ENCODE data around the gene CTNNBL1.

CTNNBL1 gene

DNA sequence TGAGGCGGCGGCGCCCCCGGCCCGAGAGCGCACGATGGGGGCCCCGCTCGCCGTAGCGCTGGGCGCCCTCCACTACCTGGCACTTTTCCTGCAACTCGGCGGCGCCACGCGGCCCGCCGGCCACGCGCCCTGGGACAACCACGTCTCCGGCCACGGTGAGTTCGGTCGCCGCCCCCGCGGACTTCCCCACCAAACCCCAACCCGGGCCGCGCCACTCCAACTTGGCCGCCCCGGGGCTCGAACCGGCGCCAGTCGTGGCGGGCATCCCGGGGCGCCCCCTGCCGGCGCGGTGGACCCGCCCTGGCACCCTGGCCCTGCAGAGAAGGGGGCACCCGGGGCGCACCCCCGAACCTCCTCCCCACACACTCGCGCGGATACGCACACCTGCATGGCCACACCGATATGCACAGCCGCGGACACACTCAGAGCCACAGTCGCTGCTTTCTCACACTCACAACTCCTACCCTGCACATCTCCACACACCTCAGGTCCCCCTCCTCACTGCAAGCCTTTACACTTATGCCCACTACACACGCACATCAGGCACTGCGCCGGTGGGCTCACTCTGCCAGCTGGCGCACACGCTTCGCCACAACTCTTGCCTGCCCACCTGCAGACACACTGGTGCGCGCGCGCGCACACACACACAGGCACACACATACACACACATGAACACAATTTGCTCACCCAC is 209.6 kb downstream of the CTNNBL1 start:
- no peak for DNase-seq

DNA sequence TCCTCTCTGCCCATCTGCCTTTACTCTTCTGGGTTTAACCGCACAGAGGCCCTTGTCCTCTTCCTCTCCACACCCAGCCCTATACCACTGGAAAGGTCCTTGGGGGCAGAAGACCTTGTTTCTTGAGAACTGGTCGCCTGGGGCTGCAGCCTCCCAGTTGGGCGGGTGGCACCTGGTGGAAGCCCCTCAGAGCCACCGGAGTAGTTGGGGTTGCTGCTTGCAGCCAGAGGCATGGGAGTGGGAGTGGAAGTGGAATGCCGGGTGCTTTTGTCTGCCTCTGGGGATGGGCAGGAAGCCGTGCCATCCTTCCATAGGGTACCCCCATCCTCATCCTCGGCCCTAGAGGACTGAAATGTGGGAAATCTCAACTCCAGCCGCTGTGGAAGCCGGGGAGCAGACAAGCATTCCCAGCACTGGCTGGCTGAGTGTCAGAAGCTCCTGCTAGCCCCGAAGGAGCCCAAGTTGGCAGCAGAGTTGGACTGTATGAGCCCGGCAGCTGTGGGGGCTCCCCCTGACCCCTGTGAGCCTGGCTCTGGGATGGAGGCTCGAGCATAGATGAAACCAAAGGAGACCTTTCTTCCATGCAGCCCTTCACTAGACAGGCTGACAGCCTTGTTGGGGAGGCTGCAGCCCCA is 210.3 kb downstream of the CTNNBL1 start:
- DNase-seq, result no peak

DNA sequence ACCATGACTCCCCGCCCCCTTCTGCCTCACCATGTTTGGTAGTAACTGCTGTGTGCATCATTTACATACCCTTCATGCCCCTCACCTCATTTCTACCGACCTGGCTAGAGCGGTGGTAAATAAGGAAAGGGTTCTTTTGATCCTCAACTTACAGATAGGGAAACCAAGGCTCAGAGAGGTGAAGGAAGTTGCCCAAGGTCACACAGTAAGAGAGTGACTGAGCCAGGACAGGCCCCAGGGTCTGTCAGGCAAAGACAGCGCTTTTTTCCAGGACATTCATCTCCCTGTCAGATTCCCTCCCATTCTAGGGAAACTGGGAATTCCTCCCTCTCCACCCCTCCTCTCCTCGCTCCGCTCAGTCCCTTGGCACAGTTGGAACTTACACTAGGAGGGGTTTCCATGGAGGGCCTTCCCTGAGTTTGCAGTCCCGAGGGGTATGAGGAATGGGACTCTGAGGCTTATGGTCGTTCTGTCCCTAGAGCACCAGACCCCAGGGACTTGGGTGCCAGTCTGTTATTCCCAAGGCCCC is 211.1 kb downstream of the CTNNBL1 start:
- DNase-seq, result no peak

DNA sequence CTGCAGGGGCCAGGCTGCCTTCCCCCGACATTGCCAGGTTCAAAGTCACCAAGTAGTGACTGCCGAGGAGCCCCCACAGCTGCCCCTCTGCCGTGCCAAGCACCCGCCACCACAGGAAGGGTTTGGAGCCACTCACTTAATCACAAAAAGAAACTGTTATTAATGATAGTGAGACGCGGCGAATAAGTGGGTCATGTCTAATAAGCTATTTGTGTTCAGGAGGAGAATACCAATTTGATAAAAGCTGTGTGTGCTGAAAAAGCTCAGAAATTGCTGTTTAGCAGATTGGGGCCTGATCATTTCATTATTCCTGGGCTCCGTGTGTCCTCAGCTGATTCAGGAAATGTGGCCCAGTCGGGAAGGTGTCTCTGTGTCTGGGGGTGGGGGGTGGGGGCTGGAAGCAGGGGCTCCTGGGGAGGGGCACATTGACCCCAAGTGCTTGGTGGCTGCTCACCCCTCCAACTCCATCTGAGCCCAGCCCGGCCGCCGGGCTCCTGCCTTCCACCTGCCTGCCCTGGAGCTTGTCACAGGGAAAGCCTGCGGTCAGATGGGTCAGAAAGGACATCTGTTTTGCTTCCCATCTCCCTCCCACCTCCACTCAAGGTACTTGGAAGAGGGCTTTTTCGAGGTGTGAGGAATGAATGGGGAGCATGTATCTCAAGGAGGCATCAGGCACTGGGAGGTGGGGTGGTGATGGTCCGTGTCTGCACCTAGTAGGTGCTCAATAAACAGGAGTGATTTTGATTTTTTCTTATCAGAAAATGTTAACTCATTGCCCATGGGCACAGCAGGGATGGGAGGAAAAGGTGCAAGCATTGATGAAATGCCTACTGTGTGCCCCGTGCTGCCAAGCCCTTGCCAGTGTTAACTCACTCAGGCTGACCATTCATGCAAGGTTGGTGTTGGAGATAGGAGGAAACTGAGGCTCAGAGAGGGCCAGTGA is 212.1 kb downstream of the CTNNBL1 start:
- DNase-seq, result no peak

DNA sequence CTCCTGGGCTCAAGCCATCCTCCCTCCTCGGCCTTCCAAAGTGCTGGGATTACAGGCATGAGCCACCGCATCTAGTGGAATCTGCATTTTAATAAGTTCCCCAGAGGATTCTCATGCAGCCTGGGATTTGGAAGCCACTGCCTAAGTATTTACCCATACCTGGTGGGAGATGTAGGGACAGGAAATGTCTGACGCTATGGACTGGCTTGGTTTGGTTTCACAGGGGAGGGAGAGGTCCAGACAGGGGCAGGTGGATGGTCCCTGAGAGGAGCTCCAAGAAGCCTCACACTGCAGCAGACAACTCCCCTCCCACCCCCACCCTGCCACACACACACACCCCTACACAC is 213.5 kb downstream of the CTNNBL1 start:
- no peak for DNase-seq

DNA sequence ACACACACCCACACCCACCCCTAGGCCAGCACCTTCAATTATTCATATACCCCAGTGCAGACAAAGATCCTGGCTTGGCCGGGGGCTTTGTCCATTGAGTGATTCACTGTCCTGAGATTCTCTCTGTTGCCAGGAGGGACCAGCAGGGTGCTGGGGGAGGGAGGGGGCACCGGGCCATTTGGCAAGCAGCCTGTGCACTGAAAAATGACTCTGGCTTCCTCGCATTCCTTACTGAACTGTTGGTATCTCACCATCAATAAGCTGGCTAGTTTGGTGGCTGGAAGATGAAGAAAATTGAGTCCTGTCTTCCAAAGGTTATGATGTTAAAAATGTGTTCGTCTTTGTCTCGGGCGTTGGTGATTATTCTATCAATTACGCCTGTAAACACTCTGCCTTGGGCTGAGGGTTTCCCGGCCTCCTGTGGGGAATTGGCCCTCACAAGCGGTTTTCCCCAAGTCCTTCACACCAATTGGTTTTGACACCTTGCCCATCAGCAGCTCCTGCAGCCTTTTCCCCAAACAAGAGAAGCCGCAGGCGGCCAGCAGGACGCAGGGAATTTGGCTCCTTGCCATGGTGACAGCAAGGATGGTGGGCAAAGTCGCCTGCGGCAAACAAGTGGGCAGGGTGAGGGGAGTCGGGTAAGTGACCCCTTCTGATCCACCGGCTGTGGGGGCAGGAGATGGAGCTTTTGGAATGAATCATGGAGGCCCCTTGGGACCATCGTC is 214.0 kb downstream of the CTNNBL1 start:
- no peak for DNase-seq

DNA sequence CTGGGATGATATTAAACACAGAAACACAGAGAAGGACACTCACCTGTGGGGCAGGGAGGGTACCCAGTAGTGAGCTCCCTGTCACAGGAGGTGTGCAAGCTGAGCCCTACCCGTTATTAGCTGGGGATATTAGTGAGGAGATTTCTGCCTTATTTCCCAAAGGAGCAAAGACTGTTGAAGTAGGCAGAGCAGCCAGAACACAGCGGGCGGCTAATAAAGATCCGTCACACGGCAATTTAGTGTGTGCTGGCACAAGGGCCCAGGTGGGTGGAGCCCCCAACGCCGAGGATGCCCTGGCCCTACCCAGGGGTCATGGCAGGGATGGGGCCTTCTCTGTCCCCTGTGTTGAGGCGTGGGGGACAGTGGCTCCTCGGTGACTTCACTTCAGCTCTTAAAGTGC is 217.4 kb downstream of the CTNNBL1 start:
- no peak for DNase-seq

DNA sequence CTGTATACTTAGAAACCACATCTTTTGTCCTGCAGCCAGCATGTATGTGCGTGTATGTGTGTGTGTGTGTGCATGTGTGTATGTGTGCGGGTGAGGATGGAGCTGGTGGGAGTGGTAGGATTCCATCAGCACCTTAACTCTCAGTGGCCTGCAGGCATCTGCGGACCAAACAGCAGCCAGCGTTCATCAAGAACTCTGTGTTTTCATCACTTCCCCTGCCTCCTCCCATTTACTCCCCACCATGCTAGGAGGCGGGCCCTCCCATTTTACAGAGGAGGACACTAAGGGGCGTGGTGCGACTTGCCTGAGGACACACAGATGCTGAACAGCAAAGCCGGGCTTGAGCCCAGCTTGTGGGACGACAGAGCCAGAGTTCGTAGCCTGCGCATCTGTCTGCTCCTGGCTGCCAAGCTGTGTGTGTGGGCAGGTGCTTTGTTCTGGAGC is 218.0 kb downstream of the CTNNBL1 start:
- no peak for DNase-seq

DNA sequence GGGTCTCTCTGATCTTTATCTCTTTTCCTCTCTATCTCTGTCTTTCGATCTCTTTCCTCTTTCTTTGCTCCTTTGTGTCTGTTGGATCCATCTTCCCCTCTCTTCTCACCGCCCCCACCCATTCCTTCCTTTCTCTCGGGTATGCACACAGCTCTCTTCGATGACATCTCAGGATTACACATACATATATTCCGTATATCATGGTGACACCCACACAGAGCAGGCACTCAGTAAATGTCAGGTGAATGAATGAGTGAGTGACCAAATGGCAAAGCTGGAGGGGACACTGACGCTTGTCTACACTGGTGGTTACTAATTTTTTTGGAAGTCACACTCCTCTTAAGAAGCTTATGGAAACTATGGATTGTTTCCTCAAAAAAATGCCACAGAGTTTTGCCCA is 219.0 kb downstream of the CTNNBL1 start:
- no peak for DNase-seq

DNA sequence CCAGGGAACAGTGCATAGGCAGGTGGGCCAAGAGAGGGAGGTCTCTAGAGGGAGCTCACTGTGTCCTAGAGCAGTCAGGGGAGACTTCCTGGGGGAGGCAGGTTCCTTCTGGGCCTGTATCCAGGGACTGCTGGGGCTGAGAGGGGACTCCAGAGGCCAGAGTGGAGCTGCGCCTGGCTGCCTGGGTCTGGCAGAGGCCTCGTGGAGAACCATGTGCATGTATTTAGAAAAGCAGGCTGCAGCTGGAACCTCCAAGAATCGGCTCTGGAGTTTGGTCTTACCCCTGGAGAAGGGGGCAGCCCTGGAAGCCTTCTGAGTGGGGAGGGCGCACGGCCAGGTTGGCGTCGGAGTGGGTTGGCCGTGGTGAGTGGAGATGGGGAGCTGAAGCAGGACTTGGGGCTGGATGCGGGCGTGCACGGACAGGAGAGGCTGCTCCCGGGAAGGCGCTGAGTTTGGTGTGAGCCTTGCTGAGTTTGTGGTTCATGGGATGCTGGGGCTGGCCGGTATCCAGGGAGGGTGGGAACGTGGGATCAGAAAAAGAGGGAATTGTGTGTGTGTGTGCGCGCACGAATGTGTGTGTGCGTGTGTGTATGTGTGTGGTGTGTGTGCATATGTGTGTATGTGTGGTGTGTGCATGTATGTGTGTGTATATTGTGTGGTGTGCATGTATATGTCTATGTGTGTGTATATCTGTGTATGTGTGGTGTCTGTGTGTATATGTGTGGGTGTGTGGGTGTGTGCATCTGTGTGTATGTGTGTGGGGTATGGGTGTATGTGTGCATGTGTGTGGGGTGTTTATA is 219.9 kb downstream of the CTNNBL1 start:
- no peak for DNase-seq

DNA sequence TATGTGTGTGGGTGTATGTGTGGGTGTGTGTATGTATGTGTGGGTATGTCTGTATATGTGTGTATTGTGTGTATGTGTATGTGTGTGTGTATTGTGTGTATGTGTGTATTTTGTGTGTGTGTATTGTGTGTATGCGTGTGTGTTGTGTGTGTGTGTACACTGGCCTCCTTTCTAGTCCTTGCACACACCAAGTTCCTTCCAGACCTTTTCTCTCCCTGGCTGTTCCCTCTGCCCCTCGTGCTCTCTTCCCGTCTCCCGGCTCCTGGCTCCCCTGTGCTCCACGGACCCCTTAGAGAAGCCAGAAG is 220.5 kb downstream of the CTNNBL1 start:
- DNase-seq, result no peak

DNA sequence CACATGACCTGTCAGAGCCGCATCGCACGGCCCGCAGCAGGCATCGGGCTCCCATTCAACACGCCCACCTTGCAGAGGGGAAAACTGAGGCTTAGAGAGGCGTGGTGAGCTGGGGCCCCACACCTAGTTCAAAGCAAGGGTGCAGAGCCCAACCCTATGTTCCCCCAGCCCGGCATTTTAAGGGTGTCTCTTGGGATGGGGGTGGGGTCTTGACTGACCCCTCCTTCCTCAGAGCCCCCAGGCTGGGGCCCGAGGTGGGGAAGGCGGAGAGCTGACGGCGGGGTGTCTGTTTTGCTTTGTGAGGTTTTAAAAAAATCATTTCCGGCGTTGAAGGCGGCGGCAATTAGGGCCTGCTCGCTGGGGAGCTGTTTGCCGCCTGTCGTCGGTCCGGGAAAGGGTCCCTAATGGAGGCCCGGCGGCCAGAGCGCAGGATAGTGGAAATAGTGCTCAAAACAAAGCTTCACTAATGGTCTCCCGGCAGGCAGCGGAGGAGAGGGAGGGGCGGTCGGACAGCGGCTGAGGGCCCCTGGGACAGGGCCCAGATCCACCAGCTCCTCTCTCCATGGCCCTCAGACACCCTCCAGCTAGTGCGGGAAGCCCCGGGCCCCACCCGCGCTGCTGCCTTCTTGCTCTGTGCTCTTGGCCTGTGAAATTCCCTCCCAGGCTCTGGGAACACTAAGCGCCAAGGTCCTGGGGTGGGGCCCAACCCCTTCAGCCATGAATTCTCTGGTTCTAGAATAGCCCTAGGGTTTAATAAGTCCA is 221.0 kb downstream of the CTNNBL1 start:
- DNase-seq, result peak in 4 of 6 experiments; percentile 6 to 44 (median 20)

DNA sequence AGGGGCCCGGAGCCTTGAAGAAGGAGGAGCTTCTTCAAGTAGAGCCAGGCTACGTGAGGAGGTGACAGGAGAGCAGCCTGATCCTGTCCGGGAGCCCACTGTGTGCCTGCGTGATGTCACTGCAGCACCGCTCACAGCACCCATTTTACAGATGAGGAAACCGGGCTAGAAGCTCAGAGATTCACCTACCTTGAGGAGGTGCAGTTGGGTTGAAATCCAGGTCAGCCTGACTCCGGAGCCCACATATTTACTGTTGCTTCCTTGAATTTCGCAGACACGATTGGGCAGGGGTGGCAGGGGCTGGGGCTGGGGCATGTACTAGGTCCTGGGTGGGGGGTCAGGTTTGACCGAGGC is 221.6 kb downstream of the CTNNBL1 start:
- DNase-seq, result no peak

DNA sequence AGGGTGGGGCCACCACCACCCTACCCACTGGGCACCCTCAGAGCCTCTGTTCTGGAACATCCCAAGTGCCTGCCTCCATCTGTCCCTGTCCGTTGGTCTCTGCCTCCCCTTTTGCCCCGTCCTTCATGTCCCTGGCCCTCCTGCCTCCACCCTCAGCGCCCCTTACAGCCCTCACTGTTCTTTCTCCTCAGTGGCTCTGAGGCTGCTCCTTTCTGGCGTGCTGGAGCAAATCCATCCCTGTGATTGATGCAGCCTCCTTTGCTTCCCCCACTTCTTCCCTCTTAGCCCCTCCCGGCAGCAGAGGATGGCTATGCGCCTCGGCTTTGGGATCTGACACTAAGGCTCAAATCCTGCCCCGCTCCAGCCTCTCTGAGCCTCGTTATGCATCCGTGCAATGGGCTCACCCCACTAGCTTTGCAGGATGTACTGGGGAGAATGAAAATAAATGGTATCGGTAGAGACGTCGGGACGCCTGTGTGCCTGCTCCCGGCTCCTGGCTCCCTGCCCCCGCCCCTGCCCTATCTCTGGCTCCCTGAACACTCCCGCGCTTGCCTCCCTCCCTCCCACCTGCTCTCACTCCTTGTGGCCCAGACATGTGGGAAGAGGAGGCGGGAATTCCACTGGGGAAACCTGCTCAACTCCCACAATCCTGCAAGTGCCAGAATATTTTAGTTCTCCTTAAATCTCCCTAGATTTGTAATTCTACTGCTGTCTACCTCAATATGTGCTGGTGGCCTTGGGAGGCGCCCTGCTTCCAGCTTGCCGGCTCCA is 222.2 kb downstream of the CTNNBL1 start:
- DNase-seq, result no peak

DNA sequence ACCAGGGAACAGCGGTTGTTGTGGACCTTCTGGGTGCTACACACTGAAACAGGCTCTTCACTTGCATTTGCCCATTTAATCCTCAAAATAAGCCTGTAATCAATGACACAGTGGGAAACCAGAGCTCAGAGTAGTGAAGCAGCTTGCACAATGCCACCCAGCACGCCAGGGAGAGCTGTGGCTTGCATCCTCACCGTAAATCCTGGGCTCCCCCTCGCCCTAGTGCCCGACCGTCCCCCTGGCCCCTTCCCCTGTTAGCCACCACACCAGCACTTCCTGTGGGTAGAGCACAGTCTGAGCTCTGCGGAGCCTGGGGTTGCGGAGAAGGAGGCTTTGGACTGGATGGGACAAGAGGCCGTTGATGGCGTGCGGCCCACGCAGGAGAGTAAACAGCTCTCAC is 223.6 kb downstream of the CTNNBL1 start:
- no peak for DNase-seq

DNA sequence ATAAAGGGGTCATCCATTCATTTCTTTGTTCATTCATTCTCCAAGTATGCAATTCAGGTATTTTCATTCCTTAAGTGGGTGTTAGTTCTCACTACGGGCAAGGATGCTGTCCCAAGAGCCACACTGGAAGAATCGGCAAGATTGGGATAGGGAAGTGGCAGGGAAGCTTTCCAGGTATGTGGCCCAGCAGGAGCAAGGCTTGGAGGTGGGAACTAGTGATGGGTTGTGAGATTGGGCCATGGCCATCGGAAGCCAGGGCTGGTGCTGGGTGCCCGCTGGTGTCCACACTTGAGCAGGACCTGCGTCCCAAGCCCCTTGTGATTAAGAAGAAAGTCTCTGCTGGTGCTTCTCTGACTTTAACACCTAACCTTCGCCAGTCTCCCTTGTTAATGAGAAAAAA is 224.2 kb downstream of the CTNNBL1 start:
- DNase-seq, result no peak

DNA sequence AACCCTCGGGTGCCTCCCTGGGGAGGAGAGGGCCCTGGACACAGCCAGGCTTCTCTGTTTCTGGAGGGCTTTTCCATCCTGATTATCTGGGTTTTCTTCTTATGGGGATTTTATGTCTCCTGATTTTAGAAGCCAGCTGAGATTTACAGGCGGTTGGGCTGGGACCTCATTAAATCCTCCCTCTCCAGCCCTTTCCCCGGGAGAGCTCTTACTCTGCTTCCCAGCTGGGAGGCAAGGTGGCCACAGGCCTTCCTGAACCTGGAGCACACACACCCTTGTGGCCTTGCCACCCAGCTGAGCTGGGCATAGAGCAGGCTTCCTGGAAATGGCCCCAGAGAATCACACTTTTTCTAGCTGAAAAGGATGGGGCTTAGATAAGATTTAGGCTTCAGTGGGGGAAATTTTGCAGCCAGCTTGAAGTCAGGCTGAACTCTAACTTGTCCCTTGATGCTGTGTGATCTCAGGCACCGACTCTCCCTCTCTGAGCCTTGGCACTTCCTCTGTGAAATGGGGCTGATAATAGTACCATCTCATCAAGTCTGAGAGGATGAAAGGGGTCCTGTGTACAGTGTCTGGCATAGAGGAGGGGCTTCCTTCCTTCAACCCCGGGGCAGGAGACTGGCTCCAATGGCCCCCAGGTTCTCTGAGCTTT is 225.7 kb downstream of the CTNNBL1 start:
- DNase-seq, result no peak

DNA sequence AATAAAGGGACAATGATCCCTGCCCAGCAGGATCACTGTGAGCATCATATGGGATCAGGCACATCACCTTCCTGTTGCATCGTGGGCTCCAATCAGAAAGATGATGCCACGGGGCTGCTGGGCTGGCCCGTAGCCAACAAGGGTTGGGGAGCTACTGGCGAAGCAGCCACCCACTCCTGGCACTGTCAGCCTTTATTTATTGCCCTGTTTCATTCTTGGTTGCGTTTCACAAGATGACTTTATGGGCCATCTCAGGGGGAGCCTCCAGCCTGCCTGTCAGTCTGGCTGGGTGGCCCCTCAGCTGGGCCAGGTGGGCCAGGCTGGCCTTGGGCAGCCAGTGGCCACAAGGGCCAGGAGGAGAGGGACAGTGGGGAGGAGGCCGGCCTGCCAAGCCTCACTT is 226.4 kb downstream of the CTNNBL1 start:
- DNase-seq, result no peak

DNA sequence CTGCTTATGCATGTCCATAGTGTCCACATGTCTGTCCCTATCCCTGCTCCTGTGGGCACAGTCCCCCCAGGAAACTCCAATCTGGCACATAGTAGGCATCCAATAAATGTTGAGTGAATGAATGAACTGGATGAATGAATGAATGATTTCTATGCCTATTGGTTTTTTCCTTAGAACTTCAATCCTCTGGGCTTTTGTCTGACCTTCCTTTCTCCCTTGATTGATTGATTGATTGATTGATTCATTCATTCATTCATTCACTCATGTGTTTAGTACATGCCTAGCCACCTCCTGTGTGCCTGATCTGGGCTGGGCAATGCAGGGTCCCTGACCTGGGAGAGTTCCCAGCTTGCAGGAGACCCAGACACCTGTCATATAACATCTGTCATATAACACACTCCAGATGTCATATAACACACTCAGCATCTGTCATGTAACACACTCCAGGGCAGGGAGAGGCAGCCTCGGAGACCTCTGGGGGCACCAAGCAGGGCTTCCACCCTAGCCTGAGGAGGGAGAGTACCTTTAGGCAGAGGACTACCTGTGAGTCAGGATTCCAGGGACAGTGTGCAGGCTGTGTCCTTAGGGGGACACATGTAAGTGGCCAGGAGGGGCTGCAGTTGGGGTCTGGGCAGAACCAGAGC is 227.0 kb downstream of the CTNNBL1 start:
- DNase-seq, result no peak
